Umbilical cord (tissue), 2 donors: ENCODE results near the gene HERC6. TPM values are rescaled to one million over a fixed set of nuclear protein-coding genes. Genes with fewer than 3 reads are reported as not detected.
"Not testable (repeated sequence)": the region's sequence is repeated elsewhere in the genome, so short reads cannot be mapped to it uniquely, and the experiment has no call there.

Experiments used
- DNase-seq: peaks from one replicate; pipeline ENCODE4 v3.0.0-alpha.2; 2015; ENCODE audit warnings: low spot score
- total RNA-seq: library from RNA; depleted of rRNA; stranded (reverse); fragments of >200 nt; gene quantifications from one replicate; pipeline ENCODE4 v1.2.3, GENCODE V29; 2014; ENCODE audit warnings: low replicate concordance; ENCODE audit not compliant: insufficient read depth

Gene HERC6
- 21.7 TPM for total RNA-seq

DNA sequence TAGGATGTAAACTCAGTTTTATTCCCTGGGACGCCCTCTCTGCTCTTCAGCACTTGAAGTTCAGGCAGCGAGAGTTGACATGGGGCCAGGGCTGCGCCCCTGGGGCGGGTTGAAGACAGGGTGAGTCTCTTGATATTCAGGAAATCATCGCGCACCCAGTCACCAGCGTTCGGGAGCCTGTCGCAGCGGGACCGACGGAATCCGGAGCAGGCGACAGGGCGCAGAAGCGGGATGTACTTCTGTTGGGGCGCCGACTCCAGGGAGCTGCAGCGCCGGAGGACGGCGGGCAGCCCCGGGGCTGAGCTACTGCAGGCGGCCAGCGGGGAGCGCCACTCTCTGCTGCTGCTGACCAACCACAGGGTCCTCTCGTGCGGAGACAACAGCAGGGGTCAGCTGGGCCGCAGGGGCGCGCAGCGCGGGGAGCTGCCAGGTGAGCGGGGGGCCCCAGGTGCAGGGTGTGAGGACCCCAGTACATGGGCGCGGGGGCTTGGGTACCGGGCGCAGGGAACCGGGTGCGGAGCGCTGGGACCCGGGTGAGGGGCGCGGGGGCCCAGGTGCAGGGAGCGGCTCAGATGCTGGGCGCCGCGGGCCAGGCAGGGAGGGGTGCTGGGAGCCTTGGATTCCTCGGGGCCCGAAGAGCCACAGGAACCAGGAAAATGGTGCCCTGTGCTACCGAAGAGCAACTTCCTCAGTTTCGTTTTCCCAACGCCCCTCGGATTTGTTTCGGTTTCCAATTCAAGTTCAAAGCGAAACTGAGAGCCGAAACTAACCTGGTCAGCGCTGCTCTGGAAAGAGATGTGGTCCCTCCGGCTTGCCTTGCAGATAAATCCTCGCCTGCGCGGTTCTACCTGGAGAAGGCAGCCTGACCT, at the start of gene HERC6:
Gene HERC6 (plus strand): TSS at position 162 of the 869 bp plus-strand sequence. CDS start 70 bp downstream, at position 232.
- peak; percentile 79 for DNase-seq

DNA sequence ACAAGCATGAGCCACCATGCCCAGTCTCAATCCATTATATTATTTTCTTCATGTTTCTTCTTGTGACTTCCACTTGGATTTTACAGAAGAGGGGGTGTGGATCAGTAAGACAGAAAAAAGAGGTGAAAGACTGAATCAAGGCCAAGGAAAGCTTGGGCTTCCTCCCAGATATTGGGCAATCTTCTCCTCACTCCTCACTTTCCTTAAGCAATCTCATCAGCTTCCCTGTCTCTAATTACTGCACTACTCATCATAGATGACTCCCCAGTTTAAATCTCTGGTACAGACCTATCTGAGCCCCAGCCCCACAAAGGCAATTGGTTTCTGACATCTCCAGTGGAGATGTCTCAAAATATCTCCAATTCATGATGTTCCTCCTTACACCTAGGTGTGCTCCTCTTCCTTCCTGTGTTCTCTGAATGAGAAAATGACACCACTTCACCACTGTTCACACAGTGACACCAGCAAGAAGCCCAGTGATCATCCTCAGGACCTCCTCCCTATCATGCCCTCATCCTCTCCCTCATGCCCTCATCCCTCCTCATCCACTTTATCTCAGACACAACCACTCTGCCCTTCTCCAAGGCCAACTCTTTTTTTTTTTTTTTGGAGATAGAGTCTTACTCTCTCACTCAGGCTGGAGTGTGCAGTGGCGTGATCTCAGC, 44.8 kb upstream of the HERC6 start:
- DNase-seq, result no peak

DNA sequence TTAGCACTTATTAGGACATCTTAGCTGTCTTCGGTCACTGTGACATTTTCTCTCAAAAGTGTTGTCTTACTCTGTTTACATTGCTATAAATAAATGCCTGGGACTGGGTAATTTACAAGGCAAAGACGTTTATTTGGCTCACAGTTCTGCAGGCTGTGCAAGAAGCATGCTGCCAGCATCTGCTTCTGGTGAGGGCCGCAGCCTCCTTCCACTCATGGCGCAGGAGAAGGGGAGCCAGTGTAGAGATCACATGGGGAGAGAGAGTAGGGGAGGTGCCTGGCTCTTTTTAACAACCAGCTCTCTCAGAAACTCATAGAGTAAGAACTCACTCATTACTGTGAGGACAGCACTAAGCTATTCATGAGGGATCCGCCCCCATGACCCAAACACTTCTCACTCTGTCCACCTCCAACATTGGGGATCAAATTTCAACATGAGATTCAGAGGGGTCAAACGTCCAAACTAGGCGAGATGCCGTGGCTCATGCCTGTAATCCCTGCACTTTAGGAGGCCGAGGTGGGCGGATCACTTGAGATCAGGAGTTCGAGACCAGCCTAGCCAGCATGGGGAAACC, 43.5 kb upstream of the HERC6 start:
- no peak for DNase-seq

DNA sequence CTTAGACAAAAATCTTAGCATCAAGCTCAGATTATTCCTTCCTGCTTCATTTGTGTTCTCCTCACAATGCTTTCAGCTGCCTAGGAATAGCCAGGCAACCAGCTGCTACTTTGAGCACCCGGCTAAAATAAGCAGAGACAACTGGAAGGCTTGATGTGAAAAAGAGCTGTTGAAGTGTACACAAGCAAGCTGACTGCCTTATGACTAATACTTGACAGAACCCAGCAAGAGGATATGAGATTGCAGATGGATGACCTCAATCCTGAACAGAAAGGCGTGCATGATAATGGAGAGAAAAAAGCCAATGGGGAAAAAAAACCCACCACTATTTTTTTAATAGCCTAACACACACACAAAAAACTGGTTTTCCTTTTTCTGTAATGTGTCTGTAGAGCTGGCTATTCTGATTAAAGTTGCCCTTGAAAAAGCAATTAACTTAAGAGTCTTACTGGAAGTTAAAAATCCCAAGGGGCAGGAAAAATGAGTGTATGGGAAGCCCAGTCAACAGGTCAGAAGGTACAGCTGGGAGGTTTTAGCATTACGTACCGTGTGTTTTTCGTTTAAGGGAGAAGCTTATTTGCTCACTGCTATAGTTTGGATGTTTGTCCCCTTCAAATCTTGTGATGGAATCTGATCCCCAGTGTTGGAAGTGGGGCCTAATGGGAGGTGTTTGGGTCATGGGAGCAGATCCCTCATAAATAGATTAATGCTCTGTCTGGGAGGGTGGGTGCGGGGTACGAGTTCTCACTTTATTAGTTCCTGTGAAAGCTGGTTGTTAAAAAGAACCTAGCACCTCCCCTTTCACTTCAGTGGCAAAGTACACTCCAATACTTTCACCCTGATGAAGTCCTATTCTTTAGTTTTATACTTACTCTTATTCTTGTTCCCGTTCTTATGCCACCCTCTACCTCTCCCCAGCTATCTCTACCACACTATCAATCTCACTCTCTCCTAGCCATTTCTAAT, 37.1 kb upstream of the HERC6 start:
- DNase-seq, result peak; percentile 96

DNA sequence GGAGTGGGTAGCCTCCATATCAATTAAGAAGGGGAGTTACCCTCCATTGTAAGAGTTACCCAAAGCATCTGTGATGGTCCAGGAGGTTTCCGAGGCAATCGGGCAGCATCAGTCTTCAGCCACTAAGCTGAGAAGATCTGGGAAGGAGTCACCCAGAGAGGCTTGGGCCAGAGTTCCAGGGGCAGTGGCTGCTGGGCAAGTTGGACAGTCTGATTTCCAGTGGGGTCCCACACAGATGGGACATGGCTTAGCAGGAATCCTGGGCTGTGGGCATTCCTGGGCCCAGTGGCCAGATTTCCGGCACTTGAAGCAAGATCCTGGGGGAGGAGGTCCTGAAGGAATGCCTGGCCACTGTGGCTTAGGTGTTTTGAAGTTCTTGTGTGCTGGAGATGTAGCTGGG, 31.8 kb upstream of the HERC6 start:
- DNase-seq, result not testable (repeated sequence)

DNA sequence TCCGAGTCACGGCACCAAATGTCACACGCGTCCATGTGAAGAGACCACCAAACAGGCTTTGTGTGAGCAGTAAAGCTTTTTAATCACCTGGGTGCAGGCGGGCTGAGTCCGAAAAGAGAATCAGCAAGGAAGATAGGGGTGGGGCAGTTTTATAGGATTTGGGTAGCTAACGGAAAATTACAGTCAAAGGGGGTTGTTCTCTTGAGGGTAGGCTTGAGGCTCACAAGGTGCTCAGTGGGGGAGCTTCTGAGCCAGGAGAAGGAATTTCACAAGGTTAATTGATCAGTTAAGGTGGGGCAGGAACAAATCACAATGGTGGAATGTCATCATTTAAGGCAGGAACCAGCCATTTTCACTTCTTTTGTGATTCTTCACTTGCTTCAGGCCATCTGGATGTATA, 29.9 kb upstream of the HERC6 start:
- DNase-seq, result not testable (repeated sequence)

DNA sequence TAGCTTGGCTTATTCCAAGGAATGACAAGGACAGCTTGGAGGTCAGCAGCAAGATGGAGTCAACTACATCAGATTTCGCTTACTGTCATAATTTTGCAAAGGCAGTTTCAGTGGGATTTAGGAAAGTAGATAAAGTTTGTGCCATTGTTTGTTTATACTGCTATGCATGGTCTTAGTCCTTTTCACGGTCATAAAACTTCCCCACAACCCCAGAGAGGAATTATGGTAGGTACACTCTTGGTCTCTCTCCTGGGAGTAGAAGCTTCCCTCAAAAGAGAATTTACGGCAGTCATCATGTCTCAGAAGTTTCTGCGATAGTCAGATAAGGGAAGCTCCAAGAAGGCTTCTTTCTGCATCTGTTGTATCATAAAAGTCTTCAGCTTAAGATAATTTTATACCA, 27.9 kb upstream of the HERC6 start:
- no peak for DNase-seq

DNA sequence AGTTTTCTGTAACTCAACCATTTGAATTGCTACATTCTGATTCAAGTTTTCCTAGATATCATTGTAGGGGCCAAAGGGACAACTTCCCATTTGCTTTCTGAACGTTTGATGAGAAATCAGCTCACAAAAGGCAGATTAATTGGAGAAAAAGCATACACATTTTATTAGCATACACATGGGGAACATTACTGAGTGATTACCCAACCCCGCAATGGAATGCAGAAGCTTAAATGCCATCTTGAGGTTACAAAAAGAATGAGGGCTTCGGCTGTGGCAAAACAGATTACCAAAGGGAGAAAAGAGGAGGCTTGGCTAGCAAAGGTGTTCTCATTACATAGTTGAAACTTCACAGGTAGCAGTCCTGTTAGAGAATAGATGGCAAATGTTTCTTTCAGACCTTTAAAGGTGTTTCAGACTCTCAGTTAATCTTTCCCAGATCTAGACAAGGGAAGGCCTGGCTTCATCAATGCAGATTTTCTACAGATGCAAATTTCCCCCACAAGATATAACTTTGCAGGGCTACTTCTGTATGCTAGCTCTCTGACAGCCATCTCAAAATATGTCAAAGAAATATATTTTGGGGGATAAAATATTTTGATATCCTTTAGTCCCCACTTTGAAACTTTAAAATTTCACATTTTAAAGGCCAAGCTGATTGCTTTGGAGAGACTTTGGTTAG, 26.5 kb upstream of the HERC6 start:
- peak; percentile 6 for DNase-seq

DNA sequence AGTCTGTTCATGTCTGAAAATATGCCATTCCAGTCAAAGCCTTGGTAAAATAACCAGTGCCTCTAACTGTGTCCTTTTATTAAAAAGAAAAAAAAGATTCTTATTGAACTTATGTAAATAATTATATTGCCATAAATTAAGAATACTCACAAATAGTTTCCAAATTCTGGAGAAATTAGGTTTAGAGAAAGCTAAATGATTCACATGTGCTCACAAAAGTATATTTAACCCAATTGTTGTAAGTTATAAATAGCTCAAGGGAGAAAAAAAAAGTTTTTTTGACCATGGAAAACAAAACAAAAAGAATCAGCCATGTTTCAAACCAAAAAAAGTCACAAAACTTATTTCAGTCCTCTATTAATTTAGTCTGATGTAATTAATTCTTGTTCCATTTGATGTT, 25.3 kb upstream of the HERC6 start:
- no peak for DNase-seq

DNA sequence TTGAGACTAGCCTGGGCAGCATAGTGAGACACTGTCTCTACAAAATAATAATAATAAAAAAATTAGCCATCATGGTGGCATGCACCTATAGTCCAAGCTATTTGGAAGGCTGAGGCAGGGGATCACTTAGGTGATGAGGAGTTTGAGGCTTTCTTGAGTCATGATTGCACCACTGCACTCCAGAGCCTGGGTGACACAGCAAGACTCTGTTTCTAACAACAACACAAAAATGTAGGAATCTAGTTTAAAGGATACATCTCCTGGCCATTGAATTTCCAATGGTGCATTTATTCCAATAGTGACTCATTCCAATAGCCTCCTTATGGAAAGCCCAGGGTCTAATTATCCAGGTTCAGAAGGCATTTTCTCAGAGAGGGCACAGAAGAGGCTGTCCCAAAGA, 21.9 kb upstream of the HERC6 start:
- no peak for DNase-seq

DNA sequence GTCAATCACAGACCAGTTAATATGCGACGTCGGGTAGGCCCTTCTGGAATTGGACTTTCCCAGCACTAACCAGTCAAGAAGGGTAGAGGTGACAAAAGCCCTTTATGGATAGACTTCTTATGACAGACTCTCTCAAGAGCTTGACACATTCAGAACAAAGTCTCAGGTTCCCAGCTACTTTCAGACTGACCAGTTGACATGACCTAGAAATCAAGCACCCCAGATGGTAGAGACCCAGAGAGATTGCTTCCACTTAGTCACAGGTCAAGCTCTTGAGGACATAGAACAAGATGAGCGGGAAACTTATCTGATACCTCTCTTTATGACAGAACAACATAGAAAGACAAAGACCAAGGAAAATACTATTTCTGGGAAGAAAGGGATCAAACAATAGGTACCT, 21.4 kb upstream of the HERC6 start:
- no peak for DNase-seq

DNA sequence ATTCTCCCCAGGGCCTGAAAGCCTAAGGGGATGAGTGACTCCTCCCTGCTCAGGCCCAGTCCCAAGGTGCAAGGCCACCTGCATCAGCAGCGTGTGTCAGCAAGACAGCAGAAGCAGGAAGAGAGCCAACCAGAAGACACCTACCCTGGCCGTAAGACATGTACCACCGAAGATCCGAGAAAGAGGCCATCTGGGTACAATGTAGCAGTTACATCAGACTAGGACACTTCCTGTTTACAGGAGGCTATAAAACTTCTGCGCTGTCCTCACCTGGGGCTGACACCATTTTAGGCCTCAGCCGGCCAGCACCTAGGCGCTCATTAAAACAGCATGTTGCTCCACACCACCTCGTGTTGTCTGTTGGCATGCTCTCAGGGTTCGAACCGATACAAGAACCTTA, 19.1 kb upstream of the HERC6 start:
- DNase-seq, result no peak

DNA sequence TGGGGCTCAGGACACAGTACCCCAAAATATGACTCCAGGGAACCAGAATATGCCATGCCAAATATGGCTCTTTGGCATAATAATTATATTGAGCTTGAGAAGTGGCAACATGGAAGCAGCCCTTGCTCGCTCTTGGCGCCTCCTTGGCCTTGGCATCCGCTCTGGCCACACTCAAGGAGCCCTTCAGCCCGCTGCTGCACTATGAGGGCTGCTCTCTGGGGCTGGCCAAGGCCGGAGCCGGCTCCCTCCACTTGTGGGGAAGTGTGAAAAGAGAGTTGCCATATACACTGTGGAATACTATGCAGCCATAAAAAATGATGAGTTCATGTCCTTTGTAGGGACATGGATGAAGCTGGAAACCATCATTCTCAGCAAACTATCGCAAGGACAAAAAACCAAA, 18.4 kb upstream of the HERC6 start:
- DNase-seq, result no peak

DNA sequence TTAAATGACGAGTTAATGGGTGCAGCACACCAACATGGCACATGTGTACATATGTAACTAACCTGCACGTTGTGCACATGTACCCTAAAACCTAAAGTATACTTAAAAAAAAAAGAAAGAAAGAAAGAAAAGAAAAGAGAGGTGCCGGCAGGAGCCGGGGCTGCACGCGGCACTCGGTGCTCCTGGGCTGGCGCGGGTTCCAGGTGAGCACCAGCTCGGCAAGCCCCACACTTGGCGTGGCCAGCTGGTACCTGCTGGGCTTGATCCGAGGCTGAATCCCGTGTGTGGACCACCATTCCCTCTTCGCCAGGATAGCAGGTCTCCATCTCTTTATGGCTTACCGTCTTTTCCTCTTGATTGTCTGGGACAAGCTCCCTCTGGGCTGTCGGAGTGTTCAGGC, 17.9 kb upstream of the HERC6 start:
- DNase-seq, result no peak

DNA sequence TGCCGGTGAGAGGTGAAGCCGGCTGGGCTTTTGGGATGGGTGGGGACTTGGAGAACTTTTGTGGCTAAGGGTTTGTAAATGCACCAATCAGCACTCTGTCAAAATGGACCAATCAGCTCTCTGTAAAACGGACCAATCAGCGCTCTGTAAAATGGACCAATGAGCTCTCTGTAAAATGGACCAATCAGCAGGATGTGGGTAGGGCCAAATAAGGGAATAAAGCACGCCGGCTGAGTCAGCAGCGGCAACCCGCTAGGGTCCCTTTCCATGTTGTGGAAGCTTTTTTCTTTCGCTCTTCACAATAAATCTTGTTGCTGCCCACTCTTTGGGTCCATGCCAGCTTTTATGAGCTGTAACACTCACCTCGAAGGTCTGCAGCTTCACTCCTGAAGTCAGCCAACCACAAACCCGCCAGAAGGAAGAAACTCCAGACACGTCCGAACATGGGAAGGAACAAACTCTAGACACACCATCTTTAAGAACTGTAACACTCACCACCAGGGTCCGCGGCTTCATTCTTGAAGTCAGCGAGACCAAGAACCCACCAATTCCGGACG, 17.4 kb upstream of the HERC6 start:
- not testable (repeated sequence) for DNase-seq

DNA sequence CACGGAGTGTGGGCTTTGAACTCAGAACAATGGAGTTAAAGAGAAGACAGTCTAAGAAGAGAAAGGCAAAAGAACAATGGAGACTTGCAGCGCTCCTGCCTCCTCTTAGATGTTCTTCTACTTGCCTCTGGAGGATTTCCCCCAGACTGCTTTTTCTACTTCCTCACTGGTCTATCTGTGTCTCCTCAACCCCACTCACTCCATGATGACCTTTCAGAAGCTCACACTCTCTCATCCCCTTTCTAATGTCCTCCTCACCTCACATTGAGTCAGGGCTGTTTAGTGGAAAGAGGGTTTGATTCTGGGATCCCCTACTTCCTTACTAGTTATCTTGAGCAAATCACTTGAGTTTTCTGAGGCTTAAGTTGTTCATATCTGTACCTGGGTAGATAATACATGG, 12.2 kb upstream of the HERC6 start:
- no peak for DNase-seq

DNA sequence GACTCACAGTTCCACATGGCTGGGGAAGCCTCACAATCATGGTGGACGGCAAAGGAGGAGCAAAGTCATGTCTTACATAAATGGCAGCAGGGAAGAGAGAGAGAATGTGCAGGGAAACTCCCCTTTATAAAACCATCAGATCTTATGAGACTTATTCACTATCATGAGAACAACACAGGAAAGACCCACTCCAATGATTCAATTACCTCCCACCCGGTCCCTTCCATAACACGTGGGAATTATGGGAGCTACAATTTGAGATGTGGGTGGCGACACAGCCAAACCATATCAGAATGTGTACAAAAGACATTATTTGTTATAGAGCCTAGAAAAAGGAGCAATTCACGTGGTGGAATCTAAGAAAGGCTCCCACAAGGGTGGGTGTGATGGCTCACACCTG, 10.8 kb upstream of the HERC6 start:
- no peak for DNase-seq

DNA sequence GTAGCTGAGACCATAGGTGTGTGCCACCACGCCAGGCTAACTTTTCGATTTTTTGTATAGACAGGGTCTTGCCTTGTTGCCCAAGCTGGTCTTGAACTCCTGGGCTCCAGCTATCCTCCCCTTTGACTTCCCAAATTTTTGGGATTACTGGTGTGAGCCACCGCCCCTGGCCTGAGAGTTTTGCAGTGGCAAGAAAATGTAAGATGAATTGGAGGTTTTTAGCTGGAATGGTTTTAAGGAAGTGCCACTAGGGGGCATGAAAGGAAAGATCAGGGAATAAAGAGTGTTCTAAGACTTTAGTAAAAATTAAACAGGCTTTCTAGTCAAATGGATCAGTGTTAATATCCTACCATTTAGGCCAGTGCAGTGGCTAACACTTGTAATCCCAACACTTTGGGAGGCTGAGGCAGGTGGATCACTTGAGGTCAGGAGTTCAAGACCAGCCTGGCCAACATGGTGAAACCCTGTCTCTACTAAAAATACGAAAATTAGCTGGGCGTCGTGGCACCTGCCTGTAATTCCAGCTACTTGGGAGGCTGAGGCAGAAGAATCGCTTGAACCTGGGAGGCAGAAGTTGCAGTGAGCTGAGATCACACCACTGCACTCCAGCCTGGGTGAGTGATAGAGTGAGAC, 9.4 kb upstream of the HERC6 start:
- DNase-seq, result peak; percentile 30

DNA sequence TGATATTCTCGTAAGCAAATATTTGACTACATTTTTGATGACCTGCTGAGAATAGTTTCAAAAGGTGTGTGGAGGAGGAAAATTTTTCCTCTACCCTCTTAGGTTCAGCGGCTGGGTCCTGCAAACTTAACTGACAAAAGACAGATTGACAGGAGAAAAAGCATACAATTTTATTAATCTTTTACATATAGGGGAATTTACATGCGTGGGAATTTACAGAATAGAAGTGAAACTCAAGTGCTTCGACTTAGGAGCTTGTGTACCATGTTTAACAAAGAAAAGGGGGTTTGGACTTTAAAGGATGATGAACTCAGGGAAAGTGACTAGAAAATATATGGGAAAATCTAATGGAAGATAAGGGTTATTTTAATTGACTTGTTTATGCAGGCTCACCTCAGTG, 2.5 kb downstream of the HERC6 start:
- DNase-seq, result no peak

DNA sequence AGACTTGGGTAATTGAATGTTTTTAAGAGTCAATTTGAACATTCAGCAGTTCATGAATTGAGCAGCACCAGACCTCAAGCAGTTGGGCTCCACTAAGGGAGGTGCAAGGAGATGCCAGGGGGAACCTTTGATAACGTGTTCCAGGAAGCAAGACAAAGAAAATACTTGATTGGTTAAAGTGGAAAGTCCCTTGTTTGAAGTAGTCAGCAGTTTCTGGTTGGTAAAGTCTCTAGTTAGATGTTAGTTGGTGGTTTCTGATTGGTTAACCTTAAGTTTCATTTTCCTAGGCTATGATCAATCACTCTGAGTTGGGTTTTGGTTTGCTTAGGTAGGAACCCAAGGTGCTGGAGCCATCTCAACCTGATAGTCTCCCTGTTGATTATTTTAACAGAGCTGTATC, 4.0 kb downstream of the HERC6 start:
- no peak for DNase-seq
